GM21576 (cell line): ENCODE data around the gene ZNF691.
"Not testable (repeated sequence)": the region's sequence is repeated elsewhere in the genome, so short reads cannot be mapped to it uniquely, and the experiment has no call there.

ENCODE experiments used
- ATAC-seq: cut with Tn5 transposase; IDR thresholded peaks from one replicate; pipeline ENCODE4 v1.9.1; 2021; ENCODE audit warnings: mild to moderate bottlenecking, moderate library complexity; ENCODE audit not compliant: unreplicated experiment

ZNF691 gene, protein sequence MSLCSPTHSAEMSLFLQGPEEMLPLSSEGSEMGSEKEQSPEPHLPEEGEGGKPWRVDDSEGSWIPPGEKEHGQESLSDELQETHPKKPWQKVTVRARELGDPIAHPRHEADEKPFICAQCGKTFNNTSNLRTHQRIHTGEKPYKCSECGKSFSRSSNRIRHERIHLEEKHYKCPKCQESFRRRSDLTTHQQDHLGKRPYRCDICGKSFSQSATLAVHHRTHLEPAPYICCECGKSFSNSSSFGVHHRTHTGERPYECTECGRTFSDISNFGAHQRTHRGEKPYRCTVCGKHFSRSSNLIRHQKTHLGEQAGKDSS

GRCh38 chr1:42846257-42847110 is at the start of gene ZNF691:
ZNF691 (plus strand) TSS chr1:42846613; CDS start chr1:42849659, 3,046 bp downstream.
- ATAC-seq, result peak; percentile 92

- ATAC-seq, result no peak
Observed at GRCh38 chr1:42797414-42797813, 49.0 kb upstream of the ZNF691 start.

DNA sequence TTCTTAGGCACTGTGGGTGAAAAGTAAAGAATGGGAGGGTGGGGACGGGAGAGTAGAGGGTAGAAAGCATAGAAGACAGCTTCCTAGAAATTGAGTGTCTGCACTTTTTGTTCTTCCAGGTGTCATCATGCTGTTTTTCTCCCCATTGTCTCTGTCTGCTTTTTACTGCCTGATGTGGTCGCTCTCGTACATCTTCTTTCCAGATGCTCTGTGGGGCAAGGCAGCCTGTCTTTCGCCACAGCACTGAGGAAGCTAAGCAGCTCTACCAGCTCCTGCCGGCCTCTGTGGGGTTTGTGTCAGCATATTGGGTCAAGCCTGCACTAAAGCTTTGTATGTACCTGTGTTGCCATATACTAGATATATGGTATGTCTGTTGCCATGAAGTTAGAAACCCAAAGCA is 48.4 kb upstream of the ZNF691 start:
- no peak for ATAC-seq

- ATAC-seq, result no peak
Observed at GRCh38 chr1:42801832-42802473, 44.5 kb upstream of the ZNF691 start.

DNA sequence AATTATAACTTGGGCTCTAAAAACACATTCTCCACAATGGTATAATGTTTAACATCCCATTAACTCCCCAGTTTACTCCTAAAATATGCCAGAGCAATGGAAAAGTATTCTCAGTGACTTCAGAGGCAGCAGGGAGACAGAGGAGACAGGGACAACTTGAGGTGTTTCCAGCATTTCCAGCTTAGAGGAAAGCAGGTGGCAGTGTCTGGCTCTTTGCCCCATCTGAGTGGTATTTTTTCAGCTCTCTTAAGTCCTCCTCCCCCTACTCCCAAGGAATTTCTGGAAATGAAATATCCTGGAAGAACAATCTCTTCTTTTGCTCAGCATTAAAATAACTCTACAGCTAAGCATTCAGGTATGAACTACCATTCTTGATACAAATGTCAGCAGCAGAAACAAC is 40.2 kb upstream of the ZNF691 start:
- no peak for ATAC-seq

DNA sequence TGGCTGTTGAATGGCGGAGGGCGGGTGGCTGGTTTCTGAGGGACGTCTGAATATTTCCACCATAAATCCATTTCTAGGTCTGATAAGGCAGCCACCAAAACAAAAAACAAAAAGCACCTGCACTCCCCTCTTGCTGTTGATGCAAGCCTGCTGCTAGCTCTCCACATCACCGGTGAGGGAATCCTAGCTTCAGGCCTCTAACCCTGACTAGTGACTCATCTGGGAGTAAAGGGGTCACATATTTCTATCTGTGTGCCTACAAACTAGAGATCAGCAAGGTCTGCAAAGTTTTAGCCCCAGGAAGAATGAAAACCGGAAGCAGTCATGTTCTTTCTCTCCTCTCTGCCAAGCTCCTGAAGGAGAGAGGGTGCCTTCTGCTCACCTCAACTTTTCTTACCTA is 39.8 kb upstream of the ZNF691 start:
- no peak for ATAC-seq

- no peak for ATAC-seq
Observed at GRCh38 chr1:42807056-42807668, 39.3 kb upstream of the ZNF691 start.

DNA sequence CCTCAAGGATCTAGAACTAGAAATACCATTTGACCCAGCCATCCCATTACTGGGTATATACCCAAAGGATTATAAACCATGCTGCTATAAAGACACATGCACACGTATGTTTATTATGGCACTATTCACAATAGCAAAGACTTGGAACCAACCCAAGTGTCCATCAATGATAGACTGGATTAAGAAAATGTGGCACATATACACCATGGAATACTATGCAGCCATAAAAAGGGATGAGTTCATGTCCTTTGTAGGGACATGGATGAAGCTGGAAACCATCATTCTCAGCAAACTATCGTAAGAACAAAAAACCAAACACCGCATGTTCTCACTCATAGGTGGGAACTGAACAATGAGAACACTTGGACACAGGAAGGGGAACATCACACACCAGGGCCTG is 31.6 kb upstream of the ZNF691 start:
- ATAC-seq, result not testable (repeated sequence)

DNA sequence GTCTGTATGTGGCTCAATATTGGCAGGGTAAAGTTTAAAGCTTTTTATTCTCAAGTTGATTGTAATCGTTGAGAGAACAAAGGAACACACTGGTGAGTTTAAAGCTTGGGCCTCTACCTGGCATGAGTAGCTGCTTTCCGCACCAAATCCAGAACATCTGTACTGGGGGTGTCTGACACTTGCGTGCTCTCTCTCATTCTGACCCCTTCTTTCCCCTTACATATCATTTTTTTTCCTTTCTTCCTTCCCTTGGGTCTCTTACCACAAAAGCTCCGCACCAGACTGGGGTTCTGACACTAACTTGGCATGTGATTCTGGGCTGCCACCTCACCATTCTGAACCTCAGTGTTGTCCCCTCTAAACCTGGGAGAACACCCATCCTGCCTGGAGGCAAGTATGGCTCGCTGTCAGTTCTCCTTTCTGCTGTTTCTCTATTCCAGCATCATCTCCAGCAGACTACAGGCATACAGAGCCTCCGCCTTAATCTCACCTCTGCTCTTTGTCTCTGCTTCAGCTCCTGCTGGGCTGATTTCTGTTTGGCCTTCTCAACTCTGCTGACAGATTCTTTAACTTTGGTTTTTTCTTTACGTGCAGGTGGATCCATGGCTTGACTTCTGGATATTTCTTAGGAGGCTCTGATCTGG is 30.4 kb upstream of the ZNF691 start:
- no peak for ATAC-seq

DNA sequence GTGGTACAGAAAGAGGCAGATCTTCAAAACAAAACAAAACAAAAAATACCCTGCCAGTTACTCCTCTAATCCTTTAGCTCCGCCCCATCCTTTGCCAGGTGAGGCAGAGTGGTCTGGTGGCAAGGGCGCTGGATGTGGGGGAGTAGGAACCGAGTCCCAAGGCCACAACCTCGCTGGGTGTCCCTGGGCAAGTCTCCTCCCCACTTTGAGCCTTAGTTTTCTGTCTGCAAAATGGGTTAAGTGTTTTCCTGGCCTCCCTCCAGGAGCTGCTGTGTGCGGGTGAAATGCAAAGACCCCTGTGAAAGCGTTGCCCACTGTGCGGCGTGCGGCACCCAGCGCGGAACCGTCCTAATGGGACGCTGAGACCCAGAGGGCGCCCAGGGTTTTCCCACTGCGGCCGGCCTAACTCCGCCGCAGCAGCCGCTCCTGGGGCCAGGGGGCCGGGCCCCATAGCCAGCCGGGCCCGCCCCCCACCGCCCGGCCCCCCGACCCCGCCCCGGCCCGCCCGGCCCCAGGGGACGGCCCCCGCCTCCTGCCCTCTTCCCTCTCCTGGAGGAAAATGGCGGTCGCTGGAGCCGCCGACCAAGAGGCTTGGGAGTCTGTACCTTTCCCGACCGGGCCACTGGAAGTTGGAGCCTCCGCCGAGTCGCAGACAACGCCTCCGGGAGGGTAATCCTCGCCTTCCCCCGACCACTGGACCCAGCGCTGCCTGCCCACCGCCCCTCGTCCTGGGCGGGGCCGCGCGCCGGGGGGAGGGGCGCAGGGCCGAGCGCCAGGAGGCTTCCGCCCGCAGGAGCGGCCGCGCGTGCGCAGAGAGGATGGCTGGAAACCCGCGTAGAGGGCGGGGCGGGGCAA is 29.6 kb upstream of the ZNF691 start, which contains the start of the genes ERMAP and SVBP:
ERMAP (plus strand) TSS at position 538 of the 855 bp plus-strand sequence. CDS start 13,327 bp downstream, outside the sequence.
SVBP (minus strand) TSS at position 813 of the 855 bp plus-strand sequence. CDS start 853 bp downstream, outside the sequence.
- peak; percentile 75 for ATAC-seq

GRCh38 chr1:42817440-42817767 is 29.0 kb upstream of the ZNF691 start:
- ATAC-seq, result peak; percentile 7

DNA sequence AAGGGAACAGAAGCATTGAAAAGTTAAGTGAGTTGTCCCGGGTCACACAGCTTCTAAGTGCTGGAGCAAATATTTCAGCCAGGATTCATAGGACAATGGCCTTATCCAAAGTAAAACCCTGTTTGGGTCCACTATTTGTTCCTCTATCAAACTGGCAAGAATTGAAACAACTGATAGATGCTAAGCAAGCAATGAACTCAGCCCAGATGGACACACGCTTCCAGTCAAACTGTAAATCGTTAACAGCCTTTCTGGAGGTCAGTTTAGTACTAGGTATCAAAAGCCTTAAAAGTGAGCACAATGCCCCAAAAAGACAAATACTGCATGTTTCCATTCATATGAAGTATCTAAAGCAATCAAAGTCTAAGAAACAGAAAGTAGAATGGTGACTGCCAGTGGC is 28.4 kb upstream of the ZNF691 start:
- no peak for ATAC-seq

DNA sequence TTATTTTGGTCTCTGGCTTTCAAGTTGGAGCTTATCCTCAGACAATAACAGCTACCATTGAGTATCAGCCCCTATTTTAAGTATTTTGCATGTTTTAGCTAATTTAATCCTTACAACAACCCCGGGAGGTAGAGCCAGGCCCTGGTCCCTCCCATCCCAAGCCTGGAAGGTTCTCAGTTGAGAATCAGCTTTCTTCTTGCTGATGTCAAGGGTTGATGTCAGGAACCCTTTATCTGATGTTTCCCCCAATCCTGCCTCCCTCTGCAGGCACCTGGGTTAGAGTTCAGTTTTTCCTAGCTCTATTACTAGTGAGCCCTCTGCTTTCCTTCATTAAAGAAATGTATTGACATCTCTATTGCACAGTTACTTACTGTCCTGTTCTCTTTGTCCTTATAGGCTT is 25.6 kb upstream of the ZNF691 start:
- ATAC-seq, result no peak

- no peak for ATAC-seq
Observed at GRCh38 chr1:42821690-42822089, 24.7 kb upstream of the ZNF691 start.

DNA sequence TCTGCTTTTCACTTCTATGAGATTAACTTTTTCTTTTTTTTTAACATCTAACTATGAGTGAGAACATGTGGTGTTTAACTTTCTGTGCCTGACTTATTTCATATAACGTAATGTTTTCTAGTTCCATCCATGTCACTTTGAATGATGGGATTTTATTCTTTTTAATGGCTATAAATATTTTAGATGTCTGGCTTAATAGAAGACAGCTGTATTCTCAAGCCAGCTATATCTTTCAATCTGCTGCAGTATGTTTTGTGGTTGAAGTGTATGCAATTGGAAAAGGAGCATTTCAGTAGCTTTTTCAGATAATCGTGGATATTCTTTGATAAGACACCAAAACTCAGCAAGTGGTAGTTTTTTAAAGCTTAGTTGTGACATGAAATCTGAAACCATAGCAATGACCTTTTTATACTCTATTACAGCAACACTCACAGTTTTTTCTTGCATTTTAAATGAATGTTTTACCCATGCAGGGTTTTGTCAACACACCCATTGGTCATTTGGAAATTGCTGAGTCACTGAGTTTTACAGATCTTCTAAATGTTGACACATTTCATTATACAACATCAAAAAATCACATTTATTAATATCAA is 23.5 kb upstream of the ZNF691 start:
- ATAC-seq, result no peak

DNA sequence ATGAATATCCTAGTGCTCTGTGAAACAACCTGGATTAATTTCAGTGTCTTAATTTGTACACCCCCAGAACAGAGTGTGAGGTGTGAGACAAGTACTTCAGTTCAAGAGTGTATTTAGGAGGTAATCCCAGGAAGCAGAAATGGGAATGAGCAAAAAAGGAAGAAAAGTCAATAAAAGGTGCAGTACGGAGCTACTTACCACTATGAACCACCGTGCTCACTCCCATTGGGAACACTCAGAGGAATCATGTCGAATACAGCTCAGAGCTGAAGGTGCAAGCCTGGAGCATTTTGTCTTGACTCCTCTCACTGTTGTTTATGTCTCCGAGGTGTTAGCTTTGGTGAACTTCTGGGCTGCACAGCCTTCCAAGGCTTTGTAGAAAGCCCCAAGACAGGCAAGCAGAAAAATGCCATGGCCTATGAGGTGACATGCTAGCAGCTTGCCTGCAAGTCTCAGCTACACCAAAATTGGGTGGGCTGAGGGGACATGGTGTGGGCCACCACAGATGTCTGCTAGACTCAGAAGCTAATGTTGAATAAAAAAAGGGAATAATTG is 21.9 kb upstream of the ZNF691 start:
- no peak for ATAC-seq

DNA sequence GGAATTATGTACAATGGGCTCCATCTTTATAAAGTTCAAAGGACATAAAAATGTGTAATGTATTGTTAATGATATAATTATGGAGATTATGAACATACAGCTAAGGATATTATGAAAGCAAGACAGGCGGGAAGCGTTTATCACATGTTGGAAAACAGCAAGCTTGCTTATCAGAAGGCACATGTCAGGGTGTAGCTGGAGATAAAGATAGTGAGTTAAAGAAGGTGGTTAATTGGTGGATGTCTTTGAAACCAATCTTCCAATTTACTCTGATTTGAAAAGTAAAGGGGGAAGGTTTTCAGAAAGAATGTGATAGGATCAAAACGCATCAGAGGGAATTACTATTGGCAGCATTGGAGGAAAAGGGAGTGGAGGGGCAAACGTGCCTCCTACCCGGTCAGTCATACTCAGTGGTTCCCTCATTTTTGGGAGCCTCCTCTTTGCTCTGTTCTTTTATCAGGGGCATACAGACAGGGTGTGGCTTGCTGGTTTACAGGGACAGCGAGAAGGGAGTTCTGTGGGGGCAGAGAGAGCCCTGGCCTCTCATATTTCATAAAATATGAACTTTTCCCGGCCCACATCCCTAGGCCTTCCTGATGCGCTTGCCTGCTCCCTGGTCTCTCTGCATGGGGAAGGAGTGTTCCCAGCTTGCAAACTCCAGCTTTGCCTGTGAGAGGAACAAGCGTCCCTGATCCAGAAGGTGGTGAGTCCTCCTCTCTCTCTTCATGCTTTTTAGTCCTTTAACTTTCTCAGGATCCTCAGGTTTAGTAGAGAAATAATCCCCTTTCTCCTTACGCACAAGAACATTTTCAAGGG is 21.2 kb upstream of the ZNF691 start:
- ATAC-seq, result no peak

DNA sequence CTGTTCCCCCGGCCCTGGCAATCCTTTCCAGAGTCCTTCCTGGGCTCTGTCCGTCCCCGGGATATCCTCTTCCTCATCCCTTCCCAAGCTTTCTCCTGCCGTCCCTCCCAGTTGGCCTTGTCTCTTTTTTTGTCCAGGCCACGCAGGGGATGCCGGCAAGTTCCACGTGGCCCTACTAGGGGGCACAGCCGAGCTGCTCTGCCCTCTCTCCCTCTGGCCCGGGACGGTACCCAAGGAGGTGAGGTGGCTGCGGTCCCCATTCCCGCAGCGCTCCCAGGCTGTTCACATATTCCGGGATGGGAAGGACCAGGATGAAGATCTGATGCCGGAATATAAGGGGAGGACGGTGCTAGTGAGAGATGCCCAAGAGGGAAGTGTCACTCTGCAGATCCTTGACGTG is 15.8 kb upstream of the ZNF691 start:
- ATAC-seq, result no peak
